HL-60 (cell line): ENCODE results near the gene PTK7.

Experiments used
- DNase-seq, 2 experiments: peaks; one replicate each; pipeline ENCODE4 v3.0.0-alpha.2; 2010 to 2020; ENCODE audit warnings: low read depth in 1 of 2, low spot score in 1 of 2
- H3K27ac ChIP-seq: fragments of 250-450 bp; sonication (Bioruptor Pico); replicated peaks from 2 replicates; pipeline ENCODE4 v1.5.1; 2020; ENCODE audit warnings: mild to moderate bottlenecking, moderate library complexity
- H3K27me3 ChIP-seq: fragments of 250-450 bp; sonication (Bioruptor Pico); 2 replicates; pipeline ENCODE4 v1.5.1; 2021; ENCODE audit warnings: mild to moderate bottlenecking, moderate library complexity; ENCODE audit not compliant: insufficient read depth, poor library complexity, severe bottlenecking
- H3K4me3 ChIP-seq: replicated peaks from 2 replicates; pipeline ENCODE4 v1.5.1; 2011; ENCODE audit warnings: mild to moderate bottlenecking, control low read depth, low read length; ENCODE audit not compliant: insufficient read depth
- CTCF ChIP-seq: IDR thresholded peaks from one replicate; pipeline ENCODE4 v1.5.1; 2011; ENCODE audit warnings: low read length, control low read depth, inconsistent platforms; ENCODE audit not compliant: insufficient read depth
- GABPA ChIP-seq: IDR thresholded peaks from 2 replicates; pipeline ENCODE4 v1.6.1; 2012; ENCODE audit warnings: low read depth
- POLR2AphosphoS5 ChIP-seq: IDR thresholded peaks from 2 replicates; pipeline ENCODE4 v1.6.1; 2012; ENCODE audit warnings: low read depth
- REST ChIP-seq: IDR thresholded peaks from 2 replicates; pipeline ENCODE4 v1.6.1; 2012; ENCODE audit warnings: low read depth; ENCODE audit not compliant: insufficient replicate concordance
- SPI1 ChIP-seq: IDR thresholded peaks from 2 replicates; pipeline ENCODE4 v1.6.1; 2012; ENCODE audit warnings: low read depth, mild to moderate bottlenecking, borderline replicate concordance

Gene PTK7

GRCh38 chr6:43181621-43181941, 105.5 kb downstream of the PTK7 start:
- Histone ChIP-seq H3K27me3 (no peaks in the 10 kb centered on the region), H3K4me3 (peak overlapping the region; percentile 89), H3K27ac (peak overlapping the region; percentile 58)
- TF ChIP-seq REST, result no peak
- no peak for TF ChIP-seq GABPA
- TF ChIP-seq CTCF, result no peak
- no peak for TF ChIP-seq SPI1
- no peak for TF ChIP-seq POLR2AphosphoS5
- DNase-seq, result no peak

GRCh38 chr6:43181942-43182860, 106.1 kb downstream of the PTK7 start, which contains the start of gene CUL9:
CUL9 (plus strand) TSS chr6:43182196; CDS start chr6:43184311, 2,115 bp downstream.
- Histone ChIP-seq H3K4me3 (peak within 1 kb of the TSS; percentile 89), H3K27me3 (no peaks in the 10 kb centered on the region), H3K27ac (peak within 1 kb of the TSS; percentile 58)
- TF ChIP-seq CTCF, result no peak
- TF ChIP-seq REST, result no peak
- TF ChIP-seq POLR2AphosphoS5, result peak; percentile 88
- TF ChIP-seq GABPA, result peak; percentile 21; the same call in 1 of the 2 replicates
- no peak for TF ChIP-seq SPI1
- DNase-seq, result peak; percentile 80 to 81

GRCh38 chr6:43183441-43183840, 107.3 kb downstream of the PTK7 start:
- TF ChIP-seq CTCF (no peak), SPI1 (no peak), GABPA (no peak), POLR2AphosphoS5 (no peak), REST (no peak)
- DNase-seq, result no peak
- Histone ChIP-seq H3K27ac (no peak overlapping the region; the same call in 1 of the 2 replicates), H3K27me3 (no peaks in the 10 kb centered on the region), H3K4me3 (no peak overlapping the region)
